BJ (cell line): ENCODE results near the gene ADNP2. TPM values are rescaled to one million over a fixed set of nuclear protein-coding genes. Genes with fewer than 3 reads are reported as not detected.

Experiments used
- CTCF ChIA-PET: fragments of 350-600 bp; formaldehyde crosslinking; extraction: SDS; loops from one replicate; lab custom pipeline; 2021; ENCODE audit warnings: antibody characterized with exemption, inconsistent platforms; lab: Yijun Ruan, JAX
- POLR2A ChIA-PET: fragments of 300-600 bp; sonication (Branson Sonifier 250); formaldehyde crosslinking; extraction: SDS; loops from one replicate; lab custom pipeline; 2021; ENCODE audit warnings: antibody characterized with exemption; lab: Charles Lee
- DNase-seq: peaks from one replicate; pipeline ENCODE4 v3.0.0-alpha.2; 2011; ENCODE audit warnings: low read depth
- H3K27me3 ChIP-seq: 2 replicates; pipeline ENCODE4 v1.6.0; 2011; ENCODE audit warnings: low read length; ENCODE audit not compliant: control insufficient read depth, insufficient read depth
- H3K36me3 ChIP-seq: 2 replicates; pipeline ENCODE4 v1.5.1; 2011; ENCODE audit warnings: low read length; ENCODE audit not compliant: control insufficient read depth, insufficient read depth
- H3K4me3 ChIP-seq: 2 replicates; pipeline ENCODE4 v1.5.1; 2011; ENCODE audit warnings: low read depth, mild to moderate bottlenecking, control low read depth, low read length
- CTCF ChIP-seq: IDR thresholded peaks from 2 replicates; pipeline ENCODE4 v1.5.1; 2011; ENCODE audit warnings: low read depth, mild to moderate bottlenecking, control low read depth, inconsistent platforms, low read length, moderate library complexity; ENCODE audit not compliant: insufficient read depth
- polyA plus RNA-seq: library from polyadenylated mRNA; depleted of rRNA; stranded (reverse); fragments of >200 nt; gene quantifications from 2 replicates; pipeline ENCODE4 v1.2.3, GENCODE V29; 2011

Gene ADNP2
- polyA plus RNA-seq, 1 experiment = 4.4 TPM

DNA sequence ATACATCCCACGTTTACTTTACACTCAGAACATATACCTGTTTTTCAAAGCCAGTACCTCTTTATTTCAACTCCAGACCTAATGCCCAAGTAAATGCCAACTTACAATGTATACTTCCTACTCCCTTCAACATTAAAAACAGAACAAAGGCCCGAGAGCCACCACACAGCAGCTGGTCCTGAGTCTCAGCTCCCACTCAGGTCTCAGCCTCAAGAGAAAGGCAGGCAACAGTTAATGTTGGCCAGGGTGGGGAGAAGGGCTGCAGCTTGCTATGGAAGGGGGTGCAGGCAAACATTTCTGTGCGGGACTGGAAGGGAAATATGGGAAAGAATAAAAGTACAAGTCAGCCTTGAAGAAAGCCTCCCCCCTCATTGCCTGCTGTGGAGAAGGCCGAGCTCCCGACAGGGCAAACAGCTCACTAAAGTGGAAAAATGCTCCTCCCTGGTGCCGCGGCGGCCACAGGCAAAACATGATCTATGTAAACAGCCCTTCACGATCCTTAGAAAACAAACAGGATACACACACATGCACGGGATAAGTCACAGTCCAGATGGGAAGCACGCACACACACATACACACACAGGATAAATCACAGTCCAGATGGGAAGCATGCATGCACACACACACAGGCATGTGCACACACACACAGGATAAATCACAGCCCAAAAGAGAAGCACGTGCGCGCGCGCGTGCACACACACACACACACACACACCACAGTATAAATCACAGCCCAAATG lies 67.4 kb downstream of the ADNP2 start:
- no peak for DNase-seq
- no peak for TF ChIP-seq CTCF
- H3K4me3 ChIP-seq = no peak overlapping the region
- H3K27me3 ChIP-seq = peaks cover 2% of the 10 kb centered on the region; the same call in 1 of the 2 replicates
- H3K36me3 ChIP-seq = no peaks in the 10 kb centered on the region
- ChIA-PET POLR2A (no interaction called here), CTCF (interaction anchor here (1.0 to 1.8 kb wide), 3 partner anchors 26 to 81 kb away, joined by 3 to 4 read pairs (median 3); no protein-coding TSS in a partner anchor)

DNA sequence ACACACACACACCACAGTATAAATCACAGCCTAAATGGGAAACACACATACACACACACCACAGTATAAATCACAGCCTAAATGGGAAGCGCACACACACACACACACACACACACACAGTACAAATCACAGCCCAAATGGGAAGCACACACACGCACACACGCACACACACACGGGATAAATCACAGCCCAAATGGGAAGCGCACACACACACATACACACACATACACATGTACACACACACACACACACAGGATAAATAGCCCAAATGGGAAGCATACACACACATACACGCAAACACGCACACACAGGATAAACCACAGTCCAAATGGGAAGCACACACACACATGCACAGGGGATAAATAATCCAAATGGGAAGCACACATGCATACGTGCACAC lies 68.1 kb downstream of the ADNP2 start:
- no peak overlapping the region for H3K4me3 ChIP-seq
- CTCF ChIA-PET = no interaction called here
- POLR2A ChIA-PET = no interaction called here
- no peaks in the 10 kb centered on the region for H3K36me3 ChIP-seq
- no peak for DNase-seq
- TF ChIP-seq CTCF = no peak
- H3K27me3 ChIP-seq = peaks cover 2% of the 10 kb centered on the region; the same call in 1 of the 2 replicates

DNA sequence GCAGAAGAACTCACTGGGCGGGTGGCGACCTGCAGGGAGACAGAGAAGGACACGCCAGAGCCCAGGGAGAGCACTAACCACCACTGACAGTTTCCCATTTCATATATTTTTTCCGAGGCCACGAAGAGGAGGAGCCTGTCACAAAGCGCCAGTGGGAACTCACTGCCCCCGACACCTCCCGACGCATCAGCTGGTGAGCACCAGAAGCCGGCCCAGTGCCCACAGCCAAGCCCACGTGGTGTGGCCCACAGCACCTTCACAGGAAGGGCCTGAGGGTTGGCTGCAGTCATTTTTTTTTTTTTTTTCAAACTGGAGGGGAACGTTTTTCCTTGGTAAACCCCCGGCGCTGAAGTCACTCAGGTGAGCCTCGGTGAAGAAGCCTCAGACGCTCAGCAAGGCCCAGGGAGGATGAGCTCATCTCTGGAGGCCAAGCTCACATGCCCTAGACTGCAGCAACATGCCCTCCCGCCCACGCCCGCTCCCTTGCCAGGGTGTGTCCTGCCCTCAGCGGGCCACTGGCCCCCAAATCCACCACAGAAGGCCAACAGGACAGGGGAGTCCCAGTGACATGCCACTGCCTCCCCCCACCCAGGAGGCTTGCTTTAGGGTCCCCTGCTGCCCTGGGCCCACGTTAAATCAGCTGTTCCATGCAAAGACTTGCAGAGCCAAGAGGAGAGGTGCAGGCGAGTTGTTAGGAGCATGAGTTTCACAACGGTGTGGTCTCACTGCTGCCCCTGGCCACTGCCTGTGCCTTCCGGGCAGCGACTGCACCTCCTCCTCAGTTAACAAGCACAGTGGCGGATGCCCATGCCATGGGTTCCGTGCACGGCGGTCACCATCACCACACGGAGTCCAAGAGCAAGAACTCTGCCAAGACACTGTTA lies 70.1 kb downstream of the ADNP2 start:
- Histone ChIP-seq H3K36me3 (no peaks in the 10 kb centered on the region), H3K4me3 (no peak overlapping the region), H3K27me3 (peaks cover 2% of the 10 kb centered on the region; the same call in 1 of the 2 replicates)
- POLR2A ChIA-PET = no interaction called here
- CTCF ChIA-PET = interaction anchor here (1.9 kb wide), 1 partner anchor 8 kb away, joined by 5 read pairs; no protein-coding TSS in a partner anchor
- TF ChIP-seq CTCF = no peak
- DNase-seq = no peak

GRCh38 chr18:80179857-80180558 lies 70.9 kb downstream of the ADNP2 start:
- H3K36me3 ChIP-seq = no peaks in the 10 kb centered on the region
- no peak overlapping the region for H3K4me3 ChIP-seq
- H3K27me3 ChIP-seq = peaks cover 2% of the 10 kb centered on the region; the same call in 1 of the 2 replicates
- no peak for TF ChIP-seq CTCF
- no peak for DNase-seq
- ChIA-PET POLR2A (no interaction called here), CTCF (interaction anchor here (1.9 kb wide), 1 partner anchor 9 kb away, joined by 5 read pairs; no protein-coding TSS in a partner anchor)
